ENCODE measurements around the gene CDKN1A. TPM values are rescaled to one million over a fixed set of nuclear protein-coding genes. Genes with fewer than 3 reads are reported as not detected.
A peak's percentile ranks its signal among the peaks of the same experiment; 100 is the strongest.

Gene CDKN1A
- total and polyA plus RNA-seq, 8 donors: 4.7 to 240 (median 6.8) TPM

- Histone ChIP-seq H3K9me3 (no peaks in the 10 kb centered on the region), H3K4me3 (no peak overlapping the region), H3K36me3 (no peaks in the 10 kb centered on the region), H3K27ac (no peak overlapping the region), H3K4me1 (peaks cover 0 to 11% of the 10 kb centered on the region in 2 donors), H3K27me3 (no peaks in the 10 kb centered on the region)
- ATAC-seq: no peak
- DNase-seq: no peak
- intact Hi-C loops (cut with DNase I): no loop called here
- no peak for TF ChIP-seq CTCF (IDR thresholded peaks at IDR 0.05)
These were observed 39.2 kb upstream of the CDKN1A start for GRCh38 chr6:36639171-36639808.

- no peak for DNase-seq
- ATAC-seq: no peak
- Histone ChIP-seq H3K4me1 (peaks cover 0 to 19% of the 10 kb centered on the region in 2 donors), H3K36me3 (no peaks in the 10 kb centered on the region), H3K4me3 (no peak overlapping the region), H3K9me3 (no peaks in the 10 kb centered on the region), H3K27ac (no peak overlapping the region), H3K27me3 (no peaks in the 10 kb centered on the region)
- TF ChIP-seq CTCF (IDR thresholded peaks at IDR 0.05): no peak
- intact Hi-C loops (cut with DNase I): no loop called here
These were observed 37.0 kb upstream of the CDKN1A start for GRCh38 chr6:36641543-36641942.

- ATAC-seq (peak; percentile 84), DNase-seq (peak in 1 of 4 donors; percentile 76)
- H3K36me3 ChIP-seq: no peaks in the 10 kb centered on the region
- no peaks in the 10 kb centered on the region for H3K9me3 ChIP-seq
- H3K4me1 ChIP-seq: peaks cover 0 to 19% of the 10 kb centered on the region in 2 donors
- intact Hi-C loops (cut with DNase I): no loop called here
- no peak overlapping the region for H3K27ac ChIP-seq
- no peak overlapping the region for H3K4me3 ChIP-seq
- H3K27me3 ChIP-seq: no peaks in the 10 kb centered on the region
- TF ChIP-seq CTCF (IDR thresholded peaks at IDR 0.05): no peak
These were observed 35.3 kb upstream of the CDKN1A start for GRCh38 chr6:36642913-36643817.

- no peaks in the 10 kb centered on the region for H3K36me3 ChIP-seq
- H3K4me1 ChIP-seq: peaks cover 0 to 19% of the 10 kb centered on the region in 2 donors
- no peaks in the 10 kb centered on the region for H3K9me3 ChIP-seq
- ATAC-seq (peak; percentile 50), DNase-seq (no peak)
- H3K4me3 ChIP-seq: no peak overlapping the region
- intact Hi-C loops (cut with DNase I): no loop called here
- no peak overlapping the region for H3K27ac ChIP-seq
- no peak for TF ChIP-seq CTCF (IDR thresholded peaks at IDR 0.05)
- H3K27me3 ChIP-seq: no peaks in the 10 kb centered on the region
These were observed 34.5 kb upstream of the CDKN1A start for GRCh38 chr6:36643977-36644376.

GRCh38 chr6:36649086-36649485 lies 29.4 kb upstream of the CDKN1A start:
- intact Hi-C loops (cut with DNase I): no loop called here
- H3K36me3 ChIP-seq: no peaks in the 10 kb centered on the region
- no peaks in the 10 kb centered on the region for H3K27me3 ChIP-seq
- TF ChIP-seq CTCF (IDR thresholded peaks at IDR 0.05): no peak
- no peaks in the 10 kb centered on the region for H3K9me3 ChIP-seq
- ATAC-seq (no peak), DNase-seq (no peak)
- no peak overlapping the region for H3K27ac ChIP-seq
- H3K4me1 ChIP-seq: peaks cover 0 to 37% of the 10 kb centered on the region in 2 donors
- no peak overlapping the region for H3K4me3 ChIP-seq
